ENCODE measurements around the gene FMOD.

DNA sequence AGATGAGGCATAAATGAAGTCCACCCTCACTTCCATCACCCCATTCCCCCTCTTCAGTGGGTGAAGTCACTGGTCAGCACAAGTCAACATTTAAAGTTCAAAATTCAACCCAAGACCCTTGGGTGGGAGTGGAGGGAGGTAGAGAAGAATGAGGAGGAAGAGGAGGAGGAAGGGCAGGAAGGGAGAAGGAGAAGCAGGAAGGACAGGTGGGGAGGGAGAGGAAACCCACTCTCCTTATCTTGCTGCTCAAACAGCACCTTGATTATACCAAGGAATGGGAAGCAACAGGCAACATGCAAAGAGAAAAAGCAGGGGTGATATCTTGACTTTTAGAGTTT is 49.6 kb downstream of the FMOD start:
- TF ChIP-seq, protein P1, sequence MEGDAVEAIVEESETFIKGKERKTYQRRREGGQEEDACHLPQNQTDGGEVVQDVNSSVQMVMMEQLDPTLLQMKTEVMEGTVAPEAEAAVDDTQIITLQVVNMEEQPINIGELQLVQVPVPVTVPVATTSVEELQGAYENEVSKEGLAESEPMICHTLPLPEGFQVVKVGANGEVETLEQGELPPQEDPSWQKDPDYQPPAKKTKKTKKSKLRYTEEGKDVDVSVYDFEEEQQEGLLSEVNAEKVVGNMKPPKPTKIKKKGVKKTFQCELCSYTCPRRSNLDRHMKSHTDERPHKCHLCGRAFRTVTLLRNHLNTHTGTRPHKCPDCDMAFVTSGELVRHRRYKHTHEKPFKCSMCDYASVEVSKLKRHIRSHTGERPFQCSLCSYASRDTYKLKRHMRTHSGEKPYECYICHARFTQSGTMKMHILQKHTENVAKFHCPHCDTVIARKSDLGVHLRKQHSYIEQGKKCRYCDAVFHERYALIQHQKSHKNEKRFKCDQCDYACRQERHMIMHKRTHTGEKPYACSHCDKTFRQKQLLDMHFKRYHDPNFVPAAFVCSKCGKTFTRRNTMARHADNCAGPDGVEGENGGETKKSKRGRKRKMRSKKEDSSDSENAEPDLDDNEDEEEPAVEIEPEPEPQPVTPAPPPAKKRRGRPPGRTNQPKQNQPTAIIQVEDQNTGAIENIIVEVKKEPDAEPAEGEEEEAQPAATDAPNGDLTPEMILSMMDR (conservative IDR thresholded peaks at IDR 0.05; ENCODE audit: low read depth, low read length) = no peak
- TF ChIP-seq EZH2 (IDR thresholded peaks at IDR 0.05; ENCODE audit: borderline replicate concordance, low read depth, low read length, poor library complexity, severe bottlenecking) = no peak

Measured in A673 (cell line).